ENCODE results near the gene FNDC1.
"Not testable (repeated sequence)": the region's sequence is repeated elsewhere in the genome, so short reads cannot be mapped to it uniquely, and the experiment has no call there.

FNDC1 gene

GRCh38 chr6:159261995-159262394 lies 92.8 kb downstream of the FNDC1 start:
- no peak for FAIRE-seq

- FAIRE-seq, result no peak
Observed at GRCh38 chr6:159262586-159262985, 93.4 kb downstream of the FNDC1 start.

- no peak for FAIRE-seq
Observed at GRCh38 chr6:159267165-159267564, 98.0 kb downstream of the FNDC1 start.

- no peak for FAIRE-seq
Observed at GRCh38 chr6:159268511-159268910, 99.3 kb downstream of the FNDC1 start.

GRCh38 chr6:159271257-159271656 lies 102.1 kb downstream of the FNDC1 start:
- FAIRE-seq, result no peak

- FAIRE-seq, result no peak
Observed at GRCh38 chr6:159278626-159279025, 109.4 kb downstream of the FNDC1 start.

GRCh38 chr6:159279790-159280277 lies 110.6 kb downstream of the FNDC1 start:
- no peak for FAIRE-seq

GRCh38 chr6:159282421-159282820 lies 113.2 kb downstream of the FNDC1 start:
- FAIRE-seq, result no peak

GRCh38 chr6:159284661-159285060 lies 115.5 kb downstream of the FNDC1 start:
- not testable (repeated sequence) for FAIRE-seq

- no peak for FAIRE-seq
Observed at GRCh38 chr6:159298840-159299239, 129.6 kb downstream of the FNDC1 start.

GRCh38 chr6:159299566-159299965 lies 130.4 kb downstream of the FNDC1 start:
- FAIRE-seq, result no peak

GRCh38 chr6:159301277-159301676 lies 132.1 kb downstream of the FNDC1 start:
- FAIRE-seq, result no peak

- no peak for FAIRE-seq
Observed at GRCh38 chr6:159301810-159302593, 132.8 kb downstream of the FNDC1 start.

- FAIRE-seq, result no peak
Observed at GRCh38 chr6:159302594-159302992, 133.4 kb downstream of the FNDC1 start.

GRCh38 chr6:159303159-159303558 lies 134.0 kb downstream of the FNDC1 start:
- no peak for FAIRE-seq

GRCh38 chr6:159303784-159304183 lies 134.6 kb downstream of the FNDC1 start:
- FAIRE-seq, result no peak

- FAIRE-seq, result no peak
Observed at GRCh38 chr6:159304641-159305040, 135.4 kb downstream of the FNDC1 start.

GRCh38 chr6:159305159-159305558 lies 136.0 kb downstream of the FNDC1 start:
- no peak for FAIRE-seq

- FAIRE-seq, result no peak
Observed at GRCh38 chr6:159305804-159306537, 136.8 kb downstream of the FNDC1 start.

GRCh38 chr6:159307246-159307790 lies 138.1 kb downstream of the FNDC1 start:
- FAIRE-seq, result no peak

- no peak for FAIRE-seq
Observed at GRCh38 chr6:159308198-159308597, 139.0 kb downstream of the FNDC1 start.

- FAIRE-seq, result no peak
Observed at GRCh38 chr6:159309723-159310122, 140.5 kb downstream of the FNDC1 start.

- FAIRE-seq, result no peak
Observed at GRCh38 chr6:159311618-159312017, 142.4 kb downstream of the FNDC1 start.

- no peak for FAIRE-seq
Observed at GRCh38 chr6:159312206-159312605, 143.0 kb downstream of the FNDC1 start.
